IMR-90 (cell line): Measurements from ENCODE around the gene SRSF7. TPM values are rescaled to one million over a fixed set of nuclear protein-coding genes. Genes with fewer than 3 reads are reported as not detected.

ENCODE experiments used
- ATAC-seq: fragments of 200-7000 bp; cut with Tn5 transposase; 2 replicates; pipeline ENCODE4 v1.9.1; 2020; ENCODE audit warnings: low read depth, mild to moderate bottlenecking, moderate library complexity
- BruUV-seq: library from RNA; stranded (reverse); fragments of 400-500 nt; replicated peaks from 2 replicates; lab custom pipeline; 2021; lab: Mats Ljungman, UMichigan
- CTCF ChIA-PET: fragments of 300-600 bp; formaldehyde crosslinking; extraction: SDS; loops from one replicate; lab custom pipeline; 2021; ENCODE audit warnings: antibody characterized with exemption; lab: Yijun Ruan, JAX
- POLR2A ChIA-PET: fragments of 300-600 bp; sonication (Branson Sonifier 250); formaldehyde crosslinking; loops from one replicate; lab custom pipeline; 2022; ENCODE audit warnings: antibody characterized with exemption; ENCODE audit not compliant: unreplicated experiment; lab: Charles Lee
- DNase-seq: peaks from one replicate; pipeline ENCODE4 v3.0.0; 2013
- H2AFZ ChIP-seq: replicated peaks from 2 replicates; pipeline ENCODE3; 2013; ENCODE audit warnings: low read length, mild to moderate bottlenecking; ENCODE audit not compliant: poor library complexity
- H2AK5ac ChIP-seq: 2 replicates; pipeline ENCODE4 v1.6.1; 2013; ENCODE audit warnings: low read depth, low read length, inconsistent platforms
- H2AK9ac ChIP-seq: replicated peaks from 2 replicates; pipeline ENCODE3; 2013; ENCODE audit warnings: mild to moderate bottlenecking, low read depth, low read length, moderate library complexity; ENCODE audit not compliant: poor library complexity
- H2BK120ac ChIP-seq: 2 replicates; pipeline ENCODE4 v1.6.1; 2013; ENCODE audit warnings: low read depth, low read length, inconsistent platforms
- H2BK15ac ChIP-seq: 3 replicates; pipeline ENCODE4 v1.6.1; 2013; ENCODE audit warnings: low read depth, low read length, inconsistent platforms
- H2BK20ac ChIP-seq: 2 replicates; pipeline ENCODE4 v1.6.1; 2013; ENCODE audit warnings: low read depth, mild to moderate bottlenecking, inconsistent platforms, low read length, moderate library complexity
- H2BK5ac ChIP-seq: 2 replicates; pipeline ENCODE4 v1.6.1; 2013; ENCODE audit warnings: mild to moderate bottlenecking, low read depth, low read length, inconsistent platforms; ENCODE audit not compliant: poor library complexity, severe bottlenecking
- H3K14ac ChIP-seq: replicated peaks from 2 replicates; pipeline ENCODE4 v1.6.1; 2013; ENCODE audit warnings: low read depth, low read length, inconsistent platforms
- H3K18ac ChIP-seq: 2 replicates; pipeline ENCODE4 v1.6.1; 2013; ENCODE audit warnings: low read depth, low read length, control low read depth
- H3K23ac ChIP-seq: 2 replicates; pipeline ENCODE4 v1.6.1; 2013; ENCODE audit warnings: low read depth, low read length, inconsistent platforms
- H3K27ac ChIP-seq: 2 replicates; pipeline ENCODE4 v1.5.1; 2013; ENCODE audit warnings: mild to moderate bottlenecking, control low read depth, low read length; ENCODE audit not compliant: insufficient read depth
- H3K27me3 ChIP-seq: 2 replicates; pipeline ENCODE4 v1.6.1; 2013; ENCODE audit warnings: low read length; ENCODE audit not compliant: control insufficient read depth, insufficient read depth
- H3K36me3 ChIP-seq: 2 replicates; pipeline ENCODE4 v1.6.1; 2013; ENCODE audit warnings: low read length, mixed read lengths; ENCODE audit not compliant: control insufficient read depth, insufficient read depth
- H3K4ac ChIP-seq: 2 replicates; pipeline ENCODE4 v1.6.1; 2013; ENCODE audit warnings: low read depth, low read length, inconsistent platforms
- H3K4me1 ChIP-seq: 2 replicates; pipeline ENCODE4 v1.6.1; 2013; ENCODE audit warnings: low read length, mixed read lengths; ENCODE audit not compliant: control insufficient read depth, insufficient read depth
- H3K4me2 ChIP-seq: 2 replicates; pipeline ENCODE4 v1.6.1; 2013; ENCODE audit warnings: low read depth, mild to moderate bottlenecking, control low read depth, low read length, moderate library complexity
- H3K4me3 ChIP-seq: 2 replicates; pipeline ENCODE4 v1.5.1; 2013; ENCODE audit warnings: low read depth, mild to moderate bottlenecking, control low read depth, low read length, moderate library complexity; ENCODE audit not compliant: insufficient read depth
- H3K56ac ChIP-seq: 2 replicates; pipeline ENCODE4 v1.6.1; 2013; ENCODE audit warnings: low read length, inconsistent platforms; ENCODE audit not compliant: insufficient read depth; ENCODE audit errors: extremely low read depth
- H3K79me1 ChIP-seq, 2 experiments: 2 replicates each; pipeline ENCODE4 v1.6.1; 2013; ENCODE audit warnings: low read length in 2 of 2, inconsistent platforms in 1 of 2, low read depth in 1 of 2
- H3K9ac ChIP-seq: 2 replicates; pipeline ENCODE4 v1.6.1; 2013; ENCODE audit warnings: low read depth, low read length, control low read depth
- H3K9me1 ChIP-seq: 2 replicates; pipeline ENCODE4 v1.6.1; 2013; ENCODE audit warnings: low read length, inconsistent platforms; ENCODE audit not compliant: insufficient read depth
- H3K9me3 ChIP-seq: 2 replicates; pipeline ENCODE4 v1.6.1; 2013; ENCODE audit warnings: low read length; ENCODE audit not compliant: control insufficient read depth, insufficient read depth
- H4K20me1 ChIP-seq: 2 replicates; pipeline ENCODE4 v1.6.1; 2013; ENCODE audit warnings: low read length, inconsistent platforms; ENCODE audit not compliant: insufficient read depth
- H4K5ac ChIP-seq: 2 replicates; pipeline ENCODE4 v1.6.1; 2013; ENCODE audit warnings: mild to moderate bottlenecking, low read depth, low read length, control low read depth
- H4K8ac ChIP-seq, 2 experiments: 2 replicates each; pipeline ENCODE4 v1.6.1; 2013; ENCODE audit warnings: low read depth in 2 of 2, low read length in 2 of 2, control low read depth in 1 of 2, inconsistent platforms in 1 of 2
- H4K91ac ChIP-seq: 2 replicates; pipeline ENCODE4 v1.6.1; 2013; ENCODE audit warnings: low read depth, low read length, inconsistent platforms; ENCODE audit not compliant: insufficient read depth
- BHLHE40 ChIP-seq: fragments of 150-350 bp; IDR thresholded peaks from 2 replicates; pipeline ENCODE4 v1.6.1; 2016; ENCODE audit warnings: mild to moderate bottlenecking, low read depth, low read length
- CEBPB ChIP-seq: IDR thresholded peaks from 2 replicates; pipeline ENCODE4 v1.6.1; 2012; ENCODE audit warnings: low read depth, low read length, improper control_type of control experiment
- CHD1 ChIP-seq: IDR thresholded peaks from 2 replicates; pipeline ENCODE4 v1.6.1; 2012; ENCODE audit warnings: low read depth, low read length, improper control_type of control experiment
- CTCF ChIP-seq: conservative IDR thresholded peaks from 2 replicates; pipeline ENCODE4 v1.5.1; 2012; ENCODE audit warnings: mild to moderate bottlenecking, low read depth, low read length, improper control_type of control experiment
- ELK1 ChIP-seq: fragments of 150-350 bp; IDR thresholded peaks from 2 replicates; pipeline ENCODE4 v1.6.1; 2016; ENCODE audit warnings: low read depth, mild to moderate bottlenecking, low read length, moderate library complexity, borderline replicate concordance
- FOS ChIP-seq: fragments of 150-350 bp; IDR thresholded peaks from 2 replicates; pipeline ENCODE4 v1.6.1; 2016; ENCODE audit warnings: low read depth, low read length
- MAFK ChIP-seq: IDR thresholded peaks from 2 replicates; pipeline ENCODE4 v1.6.1; 2012; ENCODE audit warnings: low read depth, low read length, improper control_type of control experiment
- NFE2L2 ChIP-seq: fragments of 150-350 bp; IDR thresholded peaks from 2 replicates; pipeline ENCODE4 v1.6.1; 2016; ENCODE audit warnings: low read depth, mild to moderate bottlenecking, low read length
- POLR2A ChIP-seq: IDR thresholded peaks from 2 replicates; pipeline ENCODE4 v1.6.1; 2012; ENCODE audit warnings: mild to moderate bottlenecking, low read depth, low read length
- RAD21 ChIP-seq: IDR thresholded peaks from 2 replicates; pipeline ENCODE4 v1.6.1; 2012; ENCODE audit warnings: low read length, improper control_type of control experiment
- RCOR1 ChIP-seq: IDR thresholded peaks from 2 replicates; pipeline ENCODE4 v1.6.1; 2012; ENCODE audit warnings: mild to moderate bottlenecking, low read length, improper control_type of control experiment; ENCODE audit not compliant: insufficient replicate concordance
- RFX5 ChIP-seq: IDR thresholded peaks from 2 replicates; pipeline ENCODE4 v1.8.0; 2012; ENCODE audit warnings: low read depth, mild to moderate bottlenecking, low read length, moderate library complexity
- SMC3 ChIP-seq: fragments of 150-350 bp; IDR thresholded peaks from 2 replicates; pipeline ENCODE4 v1.6.1; 2016; ENCODE audit warnings: low read depth, mild to moderate bottlenecking, antibody characterized with exemption, low read length, moderate library complexity
- USF2 ChIP-seq: fragments of 150-350 bp; IDR thresholded peaks from 2 replicates; pipeline ENCODE4 v1.6.1; 2017; ENCODE audit warnings: mild to moderate bottlenecking, antibody characterized with exemption, low read length, low read depth
- WGBS, 2 experiments: methylation state at CpG; one replicate each; pipeline versions ENCODE4 v1.1.5 to v1.1.7; 2013; ENCODE audit warnings: missing lambda C conversion rate in 2 of 2; ENCODE audit not compliant: insufficient read length in 1 of 2; ENCODE audit errors: extremely low coverage in 2 of 2; 5-methylcytosine and 5-hydroxymethylcytosine counted together
- dilution Hi-C: fragments of 300-500 bp; cut with HindIII; formaldehyde crosslinking; loops from one replicate; pipeline ENCODE4 v1.14.3; 2018; ENCODE audit warnings: low sequenced_read_pairs; ENCODE audit not compliant: unreplicated experiment
- in situ Hi-C: fragments of 300-500 bp; cut with MboI; formaldehyde crosslinking; loops from 3 replicates; pipeline ENCODE4 v1.14.3; 2019; ENCODE audit warnings: low sequenced_read_pairs, inconsistent platforms, mixed read lengths
- intact Hi-C: fragments of 100-400 bp; cut with micrococcal nuclease; formaldehyde crosslinking; loops from 2 replicates; pipeline ENCODE4 v1.10.0; 2022
- polyA plus RNA-seq, 3 experiments: library from polyadenylated mRNA; depleted of rRNA; stranded (reverse); fragments of >200 nt; gene quantifications; 2 replicates each; pipeline ENCODE4 v1.2.3, GENCODE V29; 2012; ENCODE audit warnings: low replicate concordance in 1 of 3
- total RNA-seq: library from RNA; depleted of rRNA; stranded (reverse); fragments of >200 nt; gene quantifications from 2 replicates; pipeline ENCODE4 v1.2.3, GENCODE V29; 2012

SRSF7 gene
- total and polyA plus RNA-seq, 2 of the 4 experiments (the other 2 are of a cell fraction), result 148 to 191 TPM

- intact Hi-C loops, result no loop called here
- H2BK120ac ChIP-seq, result no peak overlapping the region
- no peak for TF ChIP-seq POLR2A
- TF ChIP-seq RCOR1, result no peak
- TF ChIP-seq CHD1, result no peak
- no peak for TF ChIP-seq USF2
- no peak for TF ChIP-seq FOS
- TF ChIP-seq MAFK, result no peak
- TF ChIP-seq RAD21, result no peak
- TF ChIP-seq CTCF, result no peak
- no peak for TF ChIP-seq ELK1
- TF ChIP-seq RFX5, result no peak
- peak; percentile 34; the same call in 1 of the 2 replicates for TF ChIP-seq NFE2L2
- no peak for TF ChIP-seq BHLHE40
- TF ChIP-seq CEBPB, result peak; percentile 25; the same call in 1 of the 2 replicates
- no peak for TF ChIP-seq SMC3
- H4K5ac ChIP-seq, result no peak overlapping the region
- no peak overlapping the region for H2AFZ ChIP-seq
- no peak overlapping the region for H3K18ac ChIP-seq
- H2BK15ac ChIP-seq, result no peak overlapping the region
- 0 out of 2 replicates have a peak overlapping the region, but pooled peaks have one; percentile 2 for H3K14ac ChIP-seq
- no peak overlapping the region for H3K9ac ChIP-seq
- no peak overlapping the region for H2BK5ac ChIP-seq
- in situ Hi-C loops, result no loop called here
- no TSS peak for BruUV-seq
- no peak overlapping the region for H3K4me3 ChIP-seq
- 48% methylated on average over 2 of the region's 5 CpGs; no CpG with 5 or more reads in 1 of the 2 experiments for WGBS, 2 experiments
- ATAC-seq, result peak; percentile 73
- ChIA-PET CTCF (no interaction called here), POLR2A (interaction anchor here (0.6 kb wide), 1 partner anchor 20 kb away, joined by 3 read pairs; the partner anchor contains the start of gene SRSF7)
- no peak overlapping the region for H2AK9ac ChIP-seq
- H3K36me3 ChIP-seq, result no peaks in the 10 kb centered on the region
- dilution Hi-C loops, result no loop called here
- H3K56ac ChIP-seq, result no peak overlapping the region
- no peak overlapping the region for H2AK5ac ChIP-seq
- H3K4me2 ChIP-seq, result peak overlapping the region; percentile 42; the same call in 1 of the 2 replicates
- no peaks in the 10 kb centered on the region for H3K9me1 ChIP-seq
- H3K4ac ChIP-seq, result no peak overlapping the region
- DNase-seq, result peak; percentile 55
- H3K9me3 ChIP-seq, result no peaks in the 10 kb centered on the region
- no peaks in the 10 kb centered on the region for H3K27me3 ChIP-seq
- H3K4me1 ChIP-seq, result peaks cover 4% of the 10 kb centered on the region
- no peaks in the 10 kb centered on the region for H4K20me1 ChIP-seq
- no peak overlapping the region for H3K27ac ChIP-seq
- no peak overlapping the region; the same call in 1 of the 2 replicates for H2BK20ac ChIP-seq
- no peak overlapping the region for H4K8ac ChIP-seq
- H3K23ac ChIP-seq, result no peak overlapping the region
- no peak overlapping the region for H4K91ac ChIP-seq
- H3K79me1 ChIP-seq, result no peaks in the 10 kb centered on the region
These were observed 20.5 kb upstream of the SRSF7 start for GRCh38 chr2:38771632-38772031.
